GM19452 (cell line): ENCODE data around the gene KIAA1549.
A peak's percentile ranks its signal among the peaks of the same experiment; 100 is the strongest.
"Not testable (repeated sequence)": the region's sequence is repeated elsewhere in the genome, so short reads cannot be mapped to it uniquely, and the experiment has no call there.

ENCODE experiments used
- ATAC-seq: cut with Tn5 transposase; IDR thresholded peaks from one replicate; pipeline ENCODE4 v1.9.1; 2021; ENCODE audit not compliant: unreplicated experiment

KIAA1549 gene

GRCh38 chr7:138945154-138945553 is 36.0 kb downstream of the KIAA1549 start:
- ATAC-seq = no peak

- no peak for ATAC-seq
Observed at GRCh38 chr7:138944592-138944991, 36.6 kb downstream of the KIAA1549 start.

DNA sequence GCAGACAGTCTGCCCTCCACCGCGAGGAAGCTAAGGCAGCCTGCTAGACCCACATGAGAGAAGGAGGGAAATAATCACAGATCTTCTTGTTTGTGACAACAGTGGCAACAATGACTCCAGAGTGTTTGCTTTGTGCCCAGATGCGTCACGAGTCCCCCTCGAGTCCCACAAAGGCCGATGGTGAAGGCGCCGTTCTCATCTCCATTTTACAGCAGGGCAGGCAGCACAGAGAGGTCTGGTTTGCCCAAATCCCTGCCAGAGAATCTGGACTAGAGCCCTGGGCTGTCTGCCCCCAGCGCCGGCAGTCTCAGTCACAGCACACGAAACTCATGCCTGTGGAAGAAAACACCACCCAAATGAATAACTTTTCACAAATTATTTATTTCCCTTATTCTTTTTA is 38.1 kb downstream of the KIAA1549 start:
- ATAC-seq = no peak

GRCh38 chr7:138941545-138941944 is 39.6 kb downstream of the KIAA1549 start:
- ATAC-seq = no peak

DNA sequence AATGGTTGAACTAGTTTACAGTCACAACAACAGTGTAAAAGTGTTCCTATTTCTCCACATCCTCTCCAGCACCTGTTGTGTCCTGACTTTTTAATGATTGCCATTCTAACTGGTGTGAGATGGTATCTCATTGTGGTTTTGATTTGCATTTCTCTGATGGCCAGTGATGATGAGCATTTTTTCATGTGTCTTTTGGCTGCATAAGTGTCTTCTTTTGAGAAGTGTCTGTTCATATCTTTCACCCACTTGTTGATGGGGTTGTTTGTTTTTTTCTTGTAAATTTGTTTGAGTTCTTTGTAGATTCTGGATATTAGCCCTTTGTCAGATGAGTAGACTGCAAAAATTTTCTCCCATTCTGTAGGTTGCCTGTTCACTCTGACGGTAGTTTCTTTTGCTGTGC is 40.6 kb downstream of the KIAA1549 start:
- not testable (repeated sequence) for ATAC-seq

DNA sequence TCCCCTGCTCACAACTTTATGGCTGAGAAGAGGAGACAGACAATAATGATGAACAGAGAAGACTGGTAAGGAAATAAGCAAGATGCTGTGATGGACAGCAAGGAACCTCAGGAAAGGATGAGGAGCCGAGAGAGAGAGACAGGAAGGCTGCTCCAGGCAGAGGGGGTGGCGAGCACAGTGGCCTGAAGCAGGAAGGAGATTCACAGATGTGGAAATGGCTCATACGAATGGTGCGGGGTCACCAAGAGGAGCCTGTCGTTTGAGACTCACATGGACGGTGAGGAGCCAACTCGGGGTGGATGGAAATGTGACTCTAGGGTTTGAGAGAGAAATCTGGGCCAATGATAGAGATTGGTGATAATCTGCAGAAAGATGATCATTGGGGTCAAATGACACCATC is 43.7 kb downstream of the KIAA1549 start:
- ATAC-seq = no peak

DNA sequence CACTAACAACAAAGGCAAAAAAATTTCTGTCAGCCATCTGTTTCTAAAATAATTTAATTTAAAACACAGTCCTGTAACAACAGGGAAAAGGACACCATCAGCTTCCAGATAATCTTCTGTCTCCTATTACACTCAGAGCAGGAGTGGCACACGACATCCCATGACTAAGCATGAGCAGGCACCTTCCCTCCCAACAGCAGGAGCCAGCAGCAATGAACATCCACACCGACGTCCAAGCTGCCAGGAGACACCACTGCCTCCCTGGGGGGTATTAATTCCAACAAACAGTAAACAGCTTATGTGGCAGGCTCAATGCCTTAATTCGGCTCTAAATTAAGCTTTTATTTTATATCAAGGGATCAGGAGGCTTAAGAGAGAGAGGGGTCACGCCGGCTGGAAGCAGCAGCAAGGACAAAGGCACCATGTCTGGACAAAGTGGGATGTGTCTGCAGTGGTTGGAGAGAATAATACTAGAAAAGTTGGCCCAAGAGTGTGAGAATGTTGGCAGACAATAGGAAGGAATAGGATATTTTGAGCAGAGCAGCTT is 45.7 kb downstream of the KIAA1549 start:
- ATAC-seq = no peak

- ATAC-seq = no peak
Observed at GRCh38 chr7:138934861-138935260, 46.3 kb downstream of the KIAA1549 start.

GRCh38 chr7:138934367-138934766 is 46.8 kb downstream of the KIAA1549 start:
- ATAC-seq = no peak

DNA sequence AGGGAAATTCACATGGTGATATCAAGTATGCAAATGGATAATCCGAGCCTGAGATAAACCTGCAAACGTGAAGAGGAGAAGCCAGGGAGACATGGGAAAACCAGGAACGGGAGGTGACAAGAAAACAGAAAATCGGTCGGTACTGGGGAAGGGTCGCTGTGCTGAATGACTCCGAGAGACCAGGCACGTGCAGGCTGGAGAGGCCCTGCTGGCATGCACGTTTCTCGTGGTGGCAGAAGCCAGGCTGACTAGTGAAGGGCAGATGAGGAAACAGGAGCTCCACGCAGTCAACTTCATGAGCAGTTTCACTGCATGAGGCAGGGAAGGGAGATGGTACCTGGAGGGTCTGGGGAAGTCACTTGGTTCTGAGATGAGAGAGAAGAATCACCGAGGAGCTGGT is 48.3 kb downstream of the KIAA1549 start:
- ATAC-seq = no peak

- no peak for ATAC-seq
Observed at GRCh38 chr7:138932427-138932826, 48.8 kb downstream of the KIAA1549 start.

- no peak for ATAC-seq
Observed at GRCh38 chr7:138929969-138930368, 51.2 kb downstream of the KIAA1549 start.

DNA sequence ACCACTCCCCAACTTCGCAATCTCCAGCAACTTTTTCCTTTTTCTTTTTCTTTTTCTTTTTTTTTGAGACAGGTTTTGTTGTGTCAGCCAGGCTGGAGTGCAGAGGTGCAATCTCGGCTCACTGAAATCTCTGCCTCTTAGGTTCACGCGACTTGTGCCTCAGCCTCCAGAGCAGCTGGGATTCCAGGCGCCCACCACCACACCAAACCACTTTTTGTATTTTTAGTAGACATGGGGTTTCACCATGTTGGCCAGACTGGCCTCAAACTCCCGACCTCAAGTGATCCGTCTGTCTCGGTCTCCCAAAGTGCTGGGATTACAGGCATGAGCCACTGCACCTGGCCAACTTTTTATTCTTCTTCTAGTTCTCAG is 55.0 kb downstream of the KIAA1549 start:
- peak; percentile 7 for ATAC-seq

GRCh38 chr7:138924501-138925225 is 56.5 kb downstream of the KIAA1549 start:
- ATAC-seq = no peak

- no peak for ATAC-seq
Observed at GRCh38 chr7:138921277-138921676, 59.9 kb downstream of the KIAA1549 start.

DNA sequence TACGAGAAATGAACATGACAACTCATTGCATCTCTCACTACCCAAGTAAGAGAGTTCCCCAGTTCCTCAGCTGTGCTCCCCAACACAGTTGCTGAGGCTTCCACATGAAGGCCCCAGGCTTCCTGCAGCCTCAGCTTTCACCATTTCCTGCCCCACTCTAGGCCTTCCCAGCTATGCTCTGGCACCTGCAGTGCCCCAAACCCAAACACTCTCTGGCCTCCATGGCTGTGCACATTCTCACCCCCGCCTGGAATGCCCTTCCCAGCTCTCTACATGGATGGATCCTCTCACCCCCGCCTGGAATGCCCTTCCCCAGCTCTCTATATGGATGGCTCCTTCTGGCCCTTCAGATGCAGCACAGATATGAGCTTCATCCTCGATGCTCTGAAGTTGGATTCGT is 61.3 kb downstream of the KIAA1549 start:
- no peak for ATAC-seq

GRCh38 chr7:138919216-138919615 is 62.0 kb downstream of the KIAA1549 start:
- ATAC-seq = no peak

DNA sequence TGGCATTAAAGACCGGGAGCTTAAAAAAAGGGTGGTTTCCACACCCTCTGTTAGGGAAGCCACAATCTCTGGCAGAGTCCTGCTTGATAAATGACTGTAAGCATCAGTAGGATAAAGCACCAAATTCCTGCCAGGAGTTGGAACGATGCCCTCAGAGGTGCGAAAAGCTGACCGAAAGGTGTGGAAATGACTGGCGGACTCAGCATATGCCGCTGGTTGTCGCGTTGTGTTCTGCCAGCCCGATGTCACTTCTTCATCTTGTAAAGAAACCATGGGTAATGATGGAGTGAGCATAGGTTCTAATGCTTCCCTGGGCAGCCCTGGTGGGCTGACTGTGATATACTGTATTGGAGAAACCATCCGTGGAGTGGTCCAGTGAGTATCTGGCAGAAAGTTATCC is 62.4 kb downstream of the KIAA1549 start:
- no peak for ATAC-seq

DNA sequence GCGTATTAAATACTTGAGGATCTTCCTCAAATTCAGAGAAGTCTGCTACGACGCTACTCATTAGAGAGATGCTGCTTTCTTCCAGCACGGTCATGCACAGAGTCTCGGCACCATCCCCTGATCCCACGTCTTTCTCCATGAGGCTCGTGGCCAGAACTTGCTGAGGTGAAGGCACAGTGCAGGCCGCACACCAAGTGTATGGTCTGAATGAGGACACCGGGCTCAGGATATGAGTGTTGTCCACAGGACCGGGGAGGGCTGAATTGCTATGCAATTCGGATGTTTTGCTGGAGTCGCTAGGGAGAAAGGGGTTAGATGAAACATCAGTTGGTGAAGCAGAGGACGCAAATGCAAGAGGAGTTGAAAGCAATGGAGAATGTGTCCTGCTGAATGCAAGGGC is 63.0 kb downstream of the KIAA1549 start:
- ATAC-seq = no peak

DNA sequence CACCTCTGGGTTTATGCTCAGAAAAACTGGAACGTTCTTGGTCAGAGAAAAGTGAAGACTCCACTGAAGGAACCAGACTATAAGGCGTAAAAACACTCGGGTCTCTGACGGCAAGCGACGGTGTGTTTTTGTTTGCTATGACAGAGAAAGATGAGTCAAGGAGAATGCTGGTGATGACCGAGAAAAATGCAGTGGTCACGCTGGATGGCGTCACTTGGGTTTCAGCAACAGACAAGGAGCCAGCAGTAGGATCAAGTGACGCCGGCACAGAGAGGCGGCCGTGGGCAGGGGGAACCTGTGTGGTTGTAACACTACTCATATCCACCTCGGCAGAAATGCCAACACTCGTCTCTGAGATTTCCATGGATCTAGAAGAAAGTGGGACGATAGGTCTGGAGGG is 63.4 kb downstream of the KIAA1549 start:
- ATAC-seq = no peak

DNA sequence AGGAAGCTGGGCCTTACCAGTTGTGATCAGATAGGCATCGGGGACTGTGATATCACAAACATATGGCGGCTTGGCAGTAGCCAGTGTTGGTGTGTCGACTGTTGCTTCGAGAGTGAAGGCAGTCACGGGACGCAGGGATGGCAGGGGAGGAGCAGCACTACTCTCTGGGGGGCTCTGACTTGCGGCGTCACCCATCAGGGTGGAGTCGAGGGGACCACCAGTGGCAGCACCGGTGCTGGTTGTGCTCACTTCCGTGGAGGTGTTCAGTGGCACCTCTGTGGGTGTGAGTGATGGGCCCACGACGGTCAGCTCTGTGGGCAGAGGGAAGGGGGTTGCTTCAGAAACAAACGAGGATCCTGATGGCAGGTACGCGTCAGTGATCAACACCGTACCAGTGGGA is 64.5 kb downstream of the KIAA1549 start:
- ATAC-seq = no peak

GRCh38 chr7:138916275-138916674 is 64.9 kb downstream of the KIAA1549 start:
- ATAC-seq = no peak

DNA sequence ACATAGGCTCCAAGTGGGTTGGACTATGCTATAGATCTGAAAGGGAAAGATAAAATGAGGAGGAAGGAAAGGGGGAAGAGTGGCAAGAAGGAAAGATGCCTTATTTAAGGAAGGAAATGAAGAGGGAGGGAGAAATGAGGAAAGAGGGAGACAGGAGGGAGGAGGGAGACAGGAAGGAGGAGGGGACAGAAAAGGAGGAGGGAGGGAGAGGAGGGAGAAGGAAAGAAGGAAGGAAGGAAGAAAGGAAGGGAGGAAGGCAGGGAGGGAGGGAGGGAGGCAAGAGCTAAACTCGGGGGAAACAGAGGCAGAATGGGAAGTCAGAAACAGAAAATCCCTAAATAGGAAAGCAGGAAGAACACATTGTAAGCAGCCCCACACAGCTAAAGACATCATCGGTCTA is 67.4 kb downstream of the KIAA1549 start:
- no peak for ATAC-seq
